GM12892 (cell line): ENCODE results near the gene RHEX.
A peak's percentile ranks its signal among the peaks of the same experiment; 100 is the strongest.

Source experiments
- DNase-seq: peaks from one replicate; pipeline ENCODE4 v3.0.0; 2011; ENCODE audit not compliant: insufficient read length
- FAIRE-seq: peaks from 2 replicates; lab custom pipeline; 2011; peaks lifted over from hg19 to GRCh38; lab: Jason Lieb, UNC
- POLR2A ChIP-seq: IDR thresholded peaks from 2 replicates; pipeline ENCODE4 v1.6.1; 2011; ENCODE audit warnings: low read depth, low read length, control low read depth
- POLR2AphosphoS5 ChIP-seq: IDR thresholded peaks from 2 replicates; pipeline ENCODE4 v1.6.1; 2011; ENCODE audit warnings: low read depth, low read length, control low read depth
- TAF1 ChIP-seq: IDR thresholded peaks from 2 replicates; pipeline ENCODE4 v1.6.1; 2011; ENCODE audit warnings: low read depth, mild to moderate bottlenecking, control low read depth, low read length, borderline replicate concordance

The RHEX gene

GRCh38 chr1:206015071-206015470, 37.9 kb upstream of the RHEX start:
- no peak for TF ChIP-seq POLR2A
- TF ChIP-seq TAF1: no peak
- TF ChIP-seq POLR2AphosphoS5: no peak
- FAIRE-seq (no peak), DNase-seq (no peak)

- DNase-seq (no peak), FAIRE-seq (no peak)
- TF ChIP-seq TAF1: no peak
- no peak for TF ChIP-seq POLR2AphosphoS5
- TF ChIP-seq POLR2A: no peak
Observed at GRCh38 chr1:206020393-206021007, 32.5 kb upstream of the RHEX start.

DNA sequence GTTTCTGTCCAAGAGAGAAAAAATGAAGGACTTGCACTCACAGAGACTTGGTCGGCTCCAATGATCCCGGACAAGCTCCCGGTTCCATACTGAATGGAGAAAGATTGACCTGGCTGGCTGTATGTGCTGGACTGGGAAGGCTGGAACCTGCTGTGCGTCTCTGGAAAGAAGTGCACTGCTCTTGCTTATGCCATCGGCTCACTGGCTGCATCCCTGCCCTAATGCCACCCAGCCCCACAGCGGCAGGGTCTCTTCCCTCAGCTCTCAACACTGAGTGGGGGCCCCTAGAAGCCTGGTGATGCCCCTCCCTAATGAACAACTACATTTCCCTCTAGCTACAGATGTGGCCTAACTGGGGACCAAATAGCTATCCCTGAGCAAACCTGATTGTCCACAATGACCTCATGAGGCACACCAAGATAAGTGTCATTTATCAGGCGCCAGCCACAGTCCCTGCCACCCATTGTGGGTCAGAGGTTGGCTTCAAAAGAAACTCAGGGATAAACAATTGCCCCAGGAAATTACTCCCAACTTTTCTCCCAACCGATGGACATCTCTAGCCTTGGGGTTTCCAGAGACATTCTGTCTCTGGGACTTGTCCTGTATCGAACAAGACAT, 31.9 kb upstream of the RHEX start:
- FAIRE-seq: no peak
- TF ChIP-seq POLR2A (no peak), POLR2AphosphoS5 (no peak), TAF1 (no peak)
- no peak for DNase-seq

DNA sequence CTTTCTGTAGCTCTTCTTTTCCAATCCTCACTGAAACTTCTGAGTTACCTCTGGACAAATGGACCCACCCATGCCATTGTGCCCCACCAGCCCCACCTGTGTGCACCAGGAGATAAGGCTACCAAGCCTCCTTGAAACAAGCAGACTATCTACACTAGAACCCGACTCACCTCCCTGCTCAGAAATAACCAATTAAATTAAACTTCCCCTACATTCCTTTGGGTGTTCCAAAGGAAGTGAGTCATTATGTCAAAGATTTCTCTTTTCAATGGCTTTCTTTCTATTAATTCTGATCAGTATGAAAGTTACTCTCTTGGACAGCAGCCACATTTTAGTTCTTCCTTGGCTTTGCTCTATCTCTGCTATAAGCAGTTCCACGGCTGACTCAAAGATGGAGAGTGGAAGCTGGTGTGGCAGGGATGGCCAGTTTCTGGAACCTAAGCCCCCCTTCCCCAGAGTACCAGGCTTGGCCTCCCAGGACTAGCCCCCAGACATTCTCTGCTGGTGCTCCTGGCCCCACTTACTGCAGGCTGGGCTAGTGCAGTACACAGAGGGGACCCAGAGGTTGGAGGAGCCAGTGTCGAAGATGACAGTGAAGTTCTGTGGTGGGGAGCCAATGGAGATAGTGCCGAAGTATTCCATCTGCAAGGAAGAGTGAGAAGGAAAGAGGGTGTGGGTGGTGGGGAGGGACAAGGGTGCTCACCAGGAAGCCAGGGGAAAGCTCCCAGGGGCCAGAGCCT, 31.2 kb upstream of the RHEX start:
- FAIRE-seq (no peak), DNase-seq (no peak)
- no peak for TF ChIP-seq TAF1
- TF ChIP-seq POLR2A: no peak
- TF ChIP-seq POLR2AphosphoS5: no peak

- no peak for TF ChIP-seq TAF1
- TF ChIP-seq POLR2A: no peak
- TF ChIP-seq POLR2AphosphoS5: no peak
- no peak for DNase-seq
- FAIRE-seq: no peak
Observed at GRCh38 chr1:206022766-206023165, 30.2 kb upstream of the RHEX start.

DNA sequence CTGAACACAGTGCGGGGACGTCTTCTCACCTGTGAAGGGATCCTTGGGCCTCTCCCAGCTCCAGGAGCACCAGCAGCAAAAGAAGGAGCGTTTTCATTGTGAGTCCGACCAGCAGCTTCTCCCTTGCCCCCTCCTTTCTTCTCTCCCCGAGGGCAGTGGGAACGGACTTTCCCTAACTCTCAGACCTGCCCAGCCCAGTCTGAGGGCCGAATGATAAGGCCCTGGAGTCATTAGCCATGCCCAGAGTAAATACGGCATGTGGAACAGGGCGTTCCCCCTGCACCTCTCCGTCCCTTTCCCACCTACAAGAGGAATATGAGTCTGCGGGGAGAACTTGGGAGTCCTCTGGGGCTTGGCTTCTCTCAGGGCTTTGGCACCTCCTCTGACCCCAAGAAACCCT, 29.3 kb upstream of the RHEX start, which contains the start of gene CTSE:
CTSE (minus strand) TSS at position 201 of the 400 bp plus-strand sequence; CDS start at position 97, 104 bp downstream.
- TF ChIP-seq POLR2A (no peak), TAF1 (no peak), POLR2AphosphoS5 (no peak)
- no peak for FAIRE-seq
- no peak for DNase-seq

DNA sequence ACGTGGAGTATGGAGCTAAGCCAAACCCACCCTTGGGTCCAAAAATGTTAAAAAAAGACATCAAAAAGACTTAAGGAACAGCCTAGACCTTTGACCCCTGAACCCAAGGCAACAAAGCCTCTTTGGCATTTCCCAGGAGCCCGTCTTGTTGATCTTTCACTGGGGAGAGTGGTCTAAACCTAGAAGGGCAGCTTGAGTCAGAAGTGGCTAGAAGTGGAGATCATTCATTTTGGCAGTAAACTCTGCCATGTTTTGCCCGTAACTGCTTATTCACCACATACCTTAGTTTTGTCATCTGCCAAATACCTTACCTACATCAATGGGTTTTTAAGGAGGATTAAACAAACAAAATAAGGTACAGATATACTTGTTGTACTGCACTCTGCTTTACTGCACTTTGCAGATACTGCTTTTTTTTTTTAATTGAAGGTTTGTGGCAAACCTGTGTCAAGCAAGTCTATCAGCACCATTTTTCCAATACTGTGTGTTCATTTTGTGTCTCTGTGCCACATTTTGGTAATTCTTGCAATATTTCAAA, 27.6 kb upstream of the RHEX start:
- no peak for FAIRE-seq
- TF ChIP-seq POLR2AphosphoS5 (no peak), POLR2A (no peak), TAF1 (no peak)
- no peak for DNase-seq

GRCh38 chr1:206029484-206029883, 23.5 kb upstream of the RHEX start:
- TF ChIP-seq POLR2A: no peak
- TF ChIP-seq POLR2AphosphoS5: no peak
- no peak for TF ChIP-seq TAF1
- no peak for FAIRE-seq

GRCh38 chr1:206030191-206030590, 22.8 kb upstream of the RHEX start:
- FAIRE-seq (no peak), DNase-seq (no peak)
- no peak for TF ChIP-seq POLR2A
- TF ChIP-seq POLR2AphosphoS5: no peak
- TF ChIP-seq TAF1: no peak

More at GRCh38 chr1:206029484-206029883, 23.5 kb upstream of the RHEX start:
- no peak for DNase-seq

- DNase-seq: peak; percentile 27
- TF ChIP-seq TAF1 (no peak), POLR2A (no peak), POLR2AphosphoS5 (no peak)
- peak; percentile 93 for FAIRE-seq
Observed at GRCh38 chr1:206030714-206031113, 22.3 kb upstream of the RHEX start.
